Left ventricle myocardium inferior (tissue), 1 donor: ENCODE measurements around the gene P2RY14. TPM values are rescaled to one million over a fixed set of nuclear protein-coding genes. Genes with fewer than 3 reads are reported as not detected.

Source experiments
- DNase-seq: peaks from one replicate; pipeline ENCODE4 v3.0.0-alpha.2; 2020
- H3K27ac ChIP-seq: fragments of 200-600 bp; replicated peaks from 2 replicates; pipeline ENCODE4 v1.8.0; 2021
- H3K27me3 ChIP-seq: fragments of 200-600 bp; 2 replicates; pipeline ENCODE4 v1.8.0; 2021; ENCODE audit warnings: low read depth
- H3K36me3 ChIP-seq: fragments of 200-600 bp; 2 replicates; pipeline ENCODE4 v1.8.0; 2021
- H3K4me1 ChIP-seq: fragments of 200-600 bp; 2 replicates; pipeline ENCODE4 v1.8.0; 2021
- H3K4me3 ChIP-seq: fragments of 200-600 bp; 2 replicates; pipeline ENCODE4 v1.8.0; 2021; ENCODE audit warnings: mild to moderate bottlenecking, moderate library complexity
- H3K9me3 ChIP-seq: fragments of 200-600 bp; replicated peaks from 2 replicates; pipeline ENCODE4 v1.8.0; 2021
- intact Hi-C: fragments of 100-400 bp; cut with micrococcal nuclease; formaldehyde crosslinking; loops from one replicate; pipeline ENCODE4 v1.11.0; 2022
- total RNA-seq: library from RNA; stranded (reverse); fragmentation: NEBNext Ultra II Directional; extraction: Animal tissue kit (Norgen Biotek cat#: 25700); gene quantifications from one replicate; pipeline ENCODE4 v1.2.1, GENCODE V29; 2021
- TF ChIP-seq, protein P1 (sequence below): fragments of 200-600 bp; IDR thresholded peaks from 2 replicates; pipeline ENCODE4 v1.8.0; 2021; ENCODE audit warnings: antibody characterized with exemption, mild to moderate bottlenecking, borderline replicate concordance
- donor health status: DM: no; HTN: yes; CAD: no; lungs with severe emphysema.

Gene P2RY14
- total RNA-seq, 1 donor from 2014 or later = 2.9 TPM

- no peaks in the 10 kb centered on the region for H3K4me1 ChIP-seq
- no peak for DNase-seq
- H3K27ac ChIP-seq = no peak overlapping the region
- no peaks in the 10 kb centered on the region for H3K36me3 ChIP-seq
- intact Hi-C loops = no loop called here
- no peak overlapping the region for H3K4me3 ChIP-seq
- no peaks in the 10 kb centered on the region for H3K27me3 ChIP-seq
- no peaks in the 10 kb centered on the region for H3K9me3 ChIP-seq
- TF ChIP-seq, protein P1, sequence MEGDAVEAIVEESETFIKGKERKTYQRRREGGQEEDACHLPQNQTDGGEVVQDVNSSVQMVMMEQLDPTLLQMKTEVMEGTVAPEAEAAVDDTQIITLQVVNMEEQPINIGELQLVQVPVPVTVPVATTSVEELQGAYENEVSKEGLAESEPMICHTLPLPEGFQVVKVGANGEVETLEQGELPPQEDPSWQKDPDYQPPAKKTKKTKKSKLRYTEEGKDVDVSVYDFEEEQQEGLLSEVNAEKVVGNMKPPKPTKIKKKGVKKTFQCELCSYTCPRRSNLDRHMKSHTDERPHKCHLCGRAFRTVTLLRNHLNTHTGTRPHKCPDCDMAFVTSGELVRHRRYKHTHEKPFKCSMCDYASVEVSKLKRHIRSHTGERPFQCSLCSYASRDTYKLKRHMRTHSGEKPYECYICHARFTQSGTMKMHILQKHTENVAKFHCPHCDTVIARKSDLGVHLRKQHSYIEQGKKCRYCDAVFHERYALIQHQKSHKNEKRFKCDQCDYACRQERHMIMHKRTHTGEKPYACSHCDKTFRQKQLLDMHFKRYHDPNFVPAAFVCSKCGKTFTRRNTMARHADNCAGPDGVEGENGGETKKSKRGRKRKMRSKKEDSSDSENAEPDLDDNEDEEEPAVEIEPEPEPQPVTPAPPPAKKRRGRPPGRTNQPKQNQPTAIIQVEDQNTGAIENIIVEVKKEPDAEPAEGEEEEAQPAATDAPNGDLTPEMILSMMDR = no peak
These were observed 36.8 kb upstream of the P2RY14 start for GRCh38 chr3:151315136-151315535.

GRCh38 chr3:151314593-151314992 lies 36.3 kb upstream of the P2RY14 start:
- H3K4me3 ChIP-seq = no peak overlapping the region
- H3K4me1 ChIP-seq = no peaks in the 10 kb centered on the region
- TF ChIP-seq, protein P1 = no peak
- no peaks in the 10 kb centered on the region for H3K9me3 ChIP-seq
- no peak overlapping the region for H3K27ac ChIP-seq
- H3K27me3 ChIP-seq = no peaks in the 10 kb centered on the region
- H3K36me3 ChIP-seq = no peaks in the 10 kb centered on the region
- DNase-seq = no peak
- intact Hi-C loops = no loop called here

- TF ChIP-seq, protein P1 = no peak
- Histone ChIP-seq H3K27ac (no peak overlapping the region), H3K27me3 (no peaks in the 10 kb centered on the region), H3K4me1 (no peaks in the 10 kb centered on the region), H3K36me3 (no peaks in the 10 kb centered on the region), H3K4me3 (no peak overlapping the region), H3K9me3 (no peaks in the 10 kb centered on the region)
- intact Hi-C loops = no loop called here
- DNase-seq = no peak
These were observed 35.8 kb upstream of the P2RY14 start for GRCh38 chr3:151314137-151314536.

- Histone ChIP-seq H3K4me3 (no peak overlapping the region), H3K27me3 (no peaks in the 10 kb centered on the region), H3K36me3 (no peaks in the 10 kb centered on the region), H3K9me3 (no peaks in the 10 kb centered on the region), H3K4me1 (no peaks in the 10 kb centered on the region), H3K27ac (no peak overlapping the region)
- intact Hi-C loops = no loop called here
- DNase-seq = no peak
- TF ChIP-seq, protein P1 = no peak
These were observed 34.6 kb upstream of the P2RY14 start for GRCh38 chr3:151312972-151313371.

DNA sequence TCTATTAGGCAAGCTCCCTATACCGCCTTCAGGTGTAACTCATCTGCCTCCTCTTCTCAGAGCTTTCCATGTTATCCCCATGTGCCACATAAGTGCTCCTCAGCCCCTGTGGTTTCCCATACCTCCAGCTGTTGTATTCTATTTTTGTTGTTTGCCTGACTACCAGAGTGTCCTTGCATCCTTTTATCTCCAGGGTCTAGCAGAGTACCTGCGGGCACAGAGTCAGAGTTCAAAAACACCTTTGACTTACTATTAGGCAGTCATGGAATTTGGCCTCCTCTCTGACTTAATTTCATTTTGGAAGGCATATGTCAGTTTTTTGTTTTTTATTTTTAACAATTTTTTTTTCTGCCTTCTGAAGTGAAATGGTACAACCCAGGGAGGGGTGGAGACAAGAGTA lies 31.2 kb upstream of the P2RY14 start:
- no peaks in the 10 kb centered on the region for H3K27me3 ChIP-seq
- H3K36me3 ChIP-seq = no peaks in the 10 kb centered on the region
- no peaks in the 10 kb centered on the region for H3K9me3 ChIP-seq
- TF ChIP-seq, protein P1 = no peak
- H3K27ac ChIP-seq = no peak overlapping the region
- DNase-seq = no peak
- no peak overlapping the region for H3K4me3 ChIP-seq
- H3K4me1 ChIP-seq = no peaks in the 10 kb centered on the region
- intact Hi-C loops = no loop called here
